Measurements from ENCODE around the gene C19orf81. TPM values are rescaled to one million over a fixed set of nuclear protein-coding genes. Genes with fewer than 3 reads are reported as not detected.

The C19orf81 gene
- total RNA-seq, 1 experiment from 2014 or later, result 4.6 TPM

DNA sequence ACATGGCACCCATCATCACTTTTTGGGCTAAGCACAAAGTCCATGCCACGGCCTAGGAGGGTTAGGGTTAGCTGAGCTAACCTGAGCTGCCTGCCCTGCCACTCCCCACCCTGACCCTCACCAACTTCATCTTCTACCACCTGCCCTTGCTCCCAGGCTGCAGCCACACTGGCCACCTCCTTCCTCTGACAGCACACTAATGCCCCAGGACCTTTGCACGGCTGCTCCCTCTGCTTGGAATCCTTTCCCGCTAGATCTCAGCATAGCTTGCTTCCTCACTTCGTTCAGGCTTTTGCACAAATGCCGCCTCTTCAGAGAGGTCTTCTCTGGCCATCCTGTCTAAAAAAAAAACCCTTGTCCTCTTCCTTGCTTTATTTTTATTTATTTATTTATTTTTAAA is 57.1 kb downstream of the C19orf81 start:
- DNase-seq (ENCODE audit: extremely low read depth, low read depth), result no peak

DNA sequence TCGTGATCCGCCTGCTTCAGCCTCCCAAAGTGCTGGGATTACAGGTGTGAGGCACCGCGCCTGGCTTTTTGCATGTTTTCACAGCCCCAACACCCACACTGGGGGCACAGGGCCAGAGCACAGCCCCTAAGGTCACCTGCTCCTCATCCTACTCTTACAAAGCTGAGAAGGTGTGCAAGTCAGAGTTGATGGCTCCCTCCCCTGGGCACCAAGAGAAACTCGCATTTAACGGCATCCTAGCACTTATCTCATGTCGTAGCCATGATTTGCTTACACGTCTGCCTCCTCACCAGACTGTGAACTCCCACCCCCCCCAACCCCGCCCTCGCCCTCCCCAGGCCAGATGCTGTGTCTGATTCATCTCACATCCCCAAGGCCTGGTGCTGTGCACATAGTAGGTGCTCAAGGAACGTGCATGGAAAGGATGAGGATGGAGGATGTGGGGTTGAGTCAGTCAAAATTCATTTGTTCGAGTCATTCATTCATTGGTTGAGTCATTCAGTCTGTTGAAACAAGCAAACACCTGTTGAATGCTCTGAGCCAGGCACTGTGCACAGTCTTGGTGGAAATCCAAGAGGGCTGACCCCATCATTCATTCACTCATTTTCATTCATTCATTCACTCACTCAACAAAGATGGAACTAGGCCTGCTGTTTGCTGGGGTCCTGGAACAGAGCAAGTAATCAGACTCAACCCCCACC is 59.1 kb downstream of the C19orf81 start:
- no peak for DNase-seq (ENCODE audit: extremely low read depth, low read depth)

Other genes with a start within 250 kb of the C19orf81 start
- not detected in 2 replicates for gene SPIB, start 230.5 kb upstream of the C19orf81 start, total RNA-seq (2014; rRNA removed; shearing (Covaris generic))
- gene MYBPC2, start 216.6 kb upstream of the C19orf81 start, total RNA-seq (2014; rRNA removed; shearing (Covaris generic)), result not detected in 2 replicates
- 36.8 and 42.6 TPM in 2 replicates for gene EMC10, start 172.9 kb upstream of the C19orf81 start, total RNA-seq (2014; rRNA removed; shearing (Covaris generic))
- 0.26 and 0.92 TPM in 2 replicates for gene GARIN5A, start 172.6 kb upstream of the C19orf81 start, total RNA-seq (2014; rRNA removed; shearing (Covaris generic))
- 10.0 and 17.8 TPM in 2 replicates for gene JOSD2, start 138.3 kb upstream of the C19orf81 start, total RNA-seq (2014; rRNA removed; shearing (Covaris generic))
- not detected in 2 replicates for gene ASPDH, start 135.5 kb upstream of the C19orf81 start, total RNA-seq (2014; rRNA removed; shearing (Covaris generic))
- 0.09 and 0.25 TPM in 2 replicates for gene LRRC4B, start 81.0 kb upstream of the C19orf81 start, total RNA-seq (2014; rRNA removed; shearing (Covaris generic))
- gene SYT3, start 9.6 kb upstream of the C19orf81 start, total RNA-seq (2014; rRNA removed; shearing (Covaris generic)), result 0.20 and 0.49 TPM in 2 replicates
- gene SHANK1, start 70.4 kb downstream of the C19orf81 start, total RNA-seq (2014; rRNA removed; shearing (Covaris generic)), result 0.12 and 0.15 TPM in 2 replicates
- gene CLEC11A, start 73.9 kb downstream of the C19orf81 start, total RNA-seq (2014; rRNA removed; shearing (Covaris generic)), result 4.6 and 5.4 TPM in 2 replicates
- not detected in 2 replicates for gene GPR32, start 121.0 kb downstream of the C19orf81 start, total RNA-seq (2014; rRNA removed; shearing (Covaris generic))
- 0.32 TPM in 1 of 2 replicates, not detected in the other for gene ACP4, start 141.0 kb downstream of the C19orf81 start, total RNA-seq (2014; rRNA removed; shearing (Covaris generic))
- 0.40 and 0.64 TPM in 2 replicates for gene KLK1, start 174.3 kb downstream of the C19orf81 start, total RNA-seq (2014; rRNA removed; shearing (Covaris generic))
- not detected in 2 replicates for gene KLK15, start 184.1 kb downstream of the C19orf81 start, total RNA-seq (2014; rRNA removed; shearing (Covaris generic))
- gene KLK3, start 205.5 kb downstream of the C19orf81 start, total RNA-seq (2014; rRNA removed; shearing (Covaris generic)), result not detected in 2 replicates
- not detected in 2 replicates for gene KLK2, start 224.0 kb downstream of the C19orf81 start, total RNA-seq (2014; rRNA removed; shearing (Covaris generic))

All from NCI-H460 (cell line).